ENCODE measurements around the gene IMMP2L.

Gene IMMP2L

GRCh38 chr7:111266613-111267012 is 295.7 kb downstream of the IMMP2L start:
- Histone ChIP-seq H3K4me3 (ENCODE audit: low read depth in 1 of 2, low read length in 2 of 2) (no peak overlapping the region), H3K4me1 (ENCODE audit: insufficient read depth, low read length) (no peaks in the 10 kb centered on the region), H3K9me3 (ENCODE audit: insufficient read depth, low read length, severe bottlenecking) (no peaks in the 10 kb centered on the region), H3K79me2 (ENCODE audit: insufficient read depth, low read length) (no peaks in the 10 kb centered on the region), H4K20me1 (ENCODE audit: insufficient read depth, low read length) (no peaks in the 10 kb centered on the region), H3K27me3 (ENCODE audit: insufficient read depth, low read length, poor library complexity) (no peaks in the 10 kb centered on the region), H2AFZ (ENCODE audit: low read depth, low read length) (no peak overlapping the region), H3K36me3 (ENCODE audit: insufficient read depth, low read length) (no peaks in the 10 kb centered on the region), H3K4me2 (ENCODE audit: insufficient read depth, low read length) (no peak overlapping the region), H3K9ac (ENCODE audit: low read depth, low read length) (no peak overlapping the region), H3K27ac (ENCODE audit: low read length) (no peak overlapping the region)
- ATAC-seq (ENCODE audit: insufficient read depth, low read depth) (no peak), DNase-seq (no peak)
- TF ChIP-seq CTCF (IDR thresholded peaks at IDR 0.05; ENCODE audit: borderline replicate concordance, extremely low read depth, low read length, poor library complexity, severe bottlenecking) (no peak), EZH2 (IDR thresholded peaks at IDR 0.05; ENCODE audit: borderline replicate concordance, low read depth, low read length, severe bottlenecking) (no peak)

- H3K36me3 ChIP-seq (ENCODE audit: insufficient read depth, low read length) = no peaks in the 10 kb centered on the region
- TF ChIP-seq EZH2 (IDR thresholded peaks at IDR 0.05; ENCODE audit: borderline replicate concordance, low read depth, low read length, severe bottlenecking) (no peak), CTCF (IDR thresholded peaks at IDR 0.05; ENCODE audit: borderline replicate concordance, extremely low read depth, low read length, poor library complexity, severe bottlenecking) (no peak)
Measured at GRCh38 chr7:111265394-111265793, 296.9 kb downstream of the IMMP2L start.

GRCh38 chr7:111264981-111265380 is 297.3 kb downstream of the IMMP2L start:
- Histone ChIP-seq H3K4me2 (ENCODE audit: insufficient read depth, low read length) (no peak overlapping the region), H2AFZ (ENCODE audit: low read depth, low read length) (no peak overlapping the region), H3K79me2 (ENCODE audit: insufficient read depth, low read length) (no peaks in the 10 kb centered on the region), H3K9ac (ENCODE audit: low read depth, low read length) (no peak overlapping the region), H4K20me1 (ENCODE audit: insufficient read depth, low read length) (no peaks in the 10 kb centered on the region), H3K4me3 (ENCODE audit: low read depth in 1 of 2, low read length in 2 of 2) (no peak overlapping the region), H3K27ac (ENCODE audit: low read length) (no peak overlapping the region), H3K4me1 (ENCODE audit: insufficient read depth, low read length) (no peaks in the 10 kb centered on the region), H3K36me3 (ENCODE audit: insufficient read depth, low read length) (no peaks in the 10 kb centered on the region), H3K9me3 (ENCODE audit: insufficient read depth, low read length, severe bottlenecking) (no peaks in the 10 kb centered on the region), H3K27me3 (ENCODE audit: insufficient read depth, low read length, poor library complexity) (no peaks in the 10 kb centered on the region)
- no peak for TF ChIP-seq CTCF (IDR thresholded peaks at IDR 0.05; ENCODE audit: borderline replicate concordance, extremely low read depth, low read length, poor library complexity, severe bottlenecking)
- TF ChIP-seq EZH2 (IDR thresholded peaks at IDR 0.05; ENCODE audit: borderline replicate concordance, low read depth, low read length, severe bottlenecking) = no peak
- no peak for DNase-seq
- ATAC-seq (ENCODE audit: insufficient read depth, low read depth) = no peak

More at GRCh38 chr7:111265394-111265793, 296.9 kb downstream of the IMMP2L start:
- no peaks in the 10 kb centered on the region for H3K4me1 ChIP-seq (ENCODE audit: insufficient read depth, low read length)
- H3K9me3 ChIP-seq (ENCODE audit: insufficient read depth, low read length, severe bottlenecking) = no peaks in the 10 kb centered on the region
- no peaks in the 10 kb centered on the region for H4K20me1 ChIP-seq (ENCODE audit: insufficient read depth, low read length)
- H3K27ac ChIP-seq (ENCODE audit: low read length) = no peak overlapping the region
- ATAC-seq (ENCODE audit: insufficient read depth, low read depth) (no peak), DNase-seq (no peak)
- H3K27me3 ChIP-seq (ENCODE audit: insufficient read depth, low read length, poor library complexity) = no peaks in the 10 kb centered on the region
- no peak overlapping the region for H3K4me2 ChIP-seq (ENCODE audit: insufficient read depth, low read length)
- H3K4me3 ChIP-seq (ENCODE audit: low read depth in 1 of 2, low read length in 2 of 2) = no peak overlapping the region
- no peak overlapping the region for H2AFZ ChIP-seq (ENCODE audit: low read depth, low read length)
- no peaks in the 10 kb centered on the region for H3K79me2 ChIP-seq (ENCODE audit: insufficient read depth, low read length)
- no peak overlapping the region for H3K9ac ChIP-seq (ENCODE audit: low read depth, low read length)
